Esophagus (tissue), 2 donors: Measurements from ENCODE around the gene EPN2. TPM values are rescaled to one million over a fixed set of nuclear protein-coding genes. Genes with fewer than 3 reads are reported as not detected.
"Not testable (repeated sequence)": the region's sequence is repeated elsewhere in the genome, so short reads cannot be mapped to it uniquely, and the experiment has no call there.

Source experiments
- H3K27ac ChIP-seq, 2 donors: one replicate each; pipeline ENCODE4 v1.5.1; 2013; ENCODE audit warnings: low read depth in 2 of 2, mild to moderate bottlenecking in 2 of 2, inconsistent platforms in 1 of 2, low read length in 1 of 2, moderate library complexity in 1 of 2
- H3K27me3 ChIP-seq, 2 donors: one replicate each; pipeline ENCODE4 v1.6.1; 2013; ENCODE audit warnings: low read length in 2 of 2, control low read depth in 1 of 2, mild to moderate bottlenecking in 1 of 2; ENCODE audit not compliant: insufficient read depth in 2 of 2, control insufficient read depth in 1 of 2
- H3K36me3 ChIP-seq, 2 donors: one replicate each; pipeline ENCODE4 v1.6.1; 2013; ENCODE audit warnings: low read length in 1 of 2; ENCODE audit not compliant: control insufficient read depth in 2 of 2, insufficient read depth in 2 of 2
- H3K4me1 ChIP-seq, 2 donors: one replicate each; pipeline ENCODE4 v1.6.1; 2013; ENCODE audit warnings: low read length in 1 of 2; ENCODE audit not compliant: control insufficient read depth in 2 of 2, insufficient read depth in 2 of 2
- H3K4me3 ChIP-seq, 2 donors: one replicate each; pipeline ENCODE4 v1.5.1; 2013; ENCODE audit warnings: low read length in 2 of 2, mild to moderate bottlenecking in 2 of 2, low read depth in 1 of 2, moderate library complexity in 1 of 2
- H3K9me3 ChIP-seq, 2 donors: one replicate each; pipeline ENCODE4 v1.6.1; 2013; ENCODE audit warnings: mild to moderate bottlenecking in 2 of 2, low read depth in 1 of 2, low read length in 1 of 2, moderate library complexity in 1 of 2; ENCODE audit not compliant: control insufficient read depth in 2 of 2, insufficient read depth in 1 of 2
- WGBS, 2 donors: extraction: QIAGEN DNeasy Blood & Tissue Kit; methylation state at CpG; one replicate each; pipeline ENCODE4 v1.1.7; 2013; 5-methylcytosine and 5-hydroxymethylcytosine counted together
- polyA plus RNA-seq, 2 donors: library from polyadenylated mRNA; stranded (reverse); fragments of 200-250 nt; gene quantifications; one replicate each; pipeline ENCODE4 v1.2.3, GENCODE V29; 2013
- donor health status: healthy with polysubstance abuse.
- donor health status: Bipolar disorder and iron deficiency.

EPN2 gene
- polyA plus RNA-seq, 2 donors = 27.9 to 44.7 TPM

- Histone ChIP-seq H3K27ac (no peak overlapping the region), H3K4me1 (peaks cover 11% of the 10 kb centered on the region in 2 donors), H3K9me3 (no peaks in the 10 kb centered on the region), H3K27me3 (no peaks in the 10 kb centered on the region), H3K36me3 (peaks cover 0 to 17% of the 10 kb centered on the region in 2 donors), H3K4me3 (no peak overlapping the region)
- WGBS, 2 donors = 67 to 76% methylated on average over 10 of the region's 10 CpGs
Measured at GRCh38 chr17:19271780-19272357, 34.7 kb downstream of the EPN2 start.

- no peak overlapping the region for H3K27ac ChIP-seq
- peaks cover 0 to 17% of the 10 kb centered on the region in 2 donors for H3K36me3 ChIP-seq
- H3K4me3 ChIP-seq = no peak overlapping the region
- 78% methylated on average over 7 of the region's 7 CpGs for WGBS, 2 donors
- no peaks in the 10 kb centered on the region for H3K27me3 ChIP-seq
- no peaks in the 10 kb centered on the region for H3K9me3 ChIP-seq
- H3K4me1 ChIP-seq = peaks cover 9 to 11% of the 10 kb centered on the region in 2 donors
Measured at GRCh38 chr17:19273731-19274130, 36.6 kb downstream of the EPN2 start.

- WGBS, 2 donors = 87 to 88% methylated on average over 3 of the region's 3 CpGs
- peaks cover 7 to 11% of the 10 kb centered on the region in 2 donors for H3K4me1 ChIP-seq
- no peak overlapping the region for H3K4me3 ChIP-seq
- peaks cover 0 to 17% of the 10 kb centered on the region in 2 donors for H3K36me3 ChIP-seq
- H3K27me3 ChIP-seq = no peaks in the 10 kb centered on the region
- no peaks in the 10 kb centered on the region for H3K9me3 ChIP-seq
- no peak overlapping the region for H3K27ac ChIP-seq
Measured at GRCh38 chr17:19274893-19275292, 37.7 kb downstream of the EPN2 start.

GRCh38 chr17:19275457-19276127 is 38.4 kb downstream of the EPN2 start:
- no peaks in the 10 kb centered on the region for H3K27me3 ChIP-seq
- WGBS, 2 donors = 88 to 93% methylated on average over 3 of the region's 3 CpGs
- H3K36me3 ChIP-seq = peaks cover 0 to 17% of the 10 kb centered on the region in 2 donors
- no peaks in the 10 kb centered on the region for H3K9me3 ChIP-seq
- H3K4me3 ChIP-seq = no peak overlapping the region
- peaks cover 6 to 7% of the 10 kb centered on the region in 2 donors for H3K4me1 ChIP-seq
- H3K27ac ChIP-seq = no peak overlapping the region

GRCh38 chr17:19278284-19278683 is 41.1 kb downstream of the EPN2 start:
- H3K9me3 ChIP-seq, H3K4me3 ChIP-seq, H3K27ac ChIP-seq, H3K27me3 ChIP-seq, H3K4me1 ChIP-seq: not testable (repeated sequence)
- 90% methylated on average over 4 of the region's 4 CpGs for WGBS, 2 donors
- H3K36me3 ChIP-seq = peaks cover 3 to 18% of the 10 kb centered on the region in 2 donors

GRCh38 chr17:19278729-19279128 is 41.6 kb downstream of the EPN2 start:
- H3K27me3 ChIP-seq = no peaks in the 10 kb centered on the region
- H3K4me1 ChIP-seq = peaks cover 0 to 10% of the 10 kb centered on the region in 2 donors
- no peaks in the 10 kb centered on the region for H3K9me3 ChIP-seq
- H3K36me3 ChIP-seq = peaks cover 3 to 21% of the 10 kb centered on the region in 2 donors
- H3K27ac ChIP-seq = no peak overlapping the region
- WGBS, 2 donors = 95 to 96% methylated on average over 6 of the region's 6 CpGs
- no peak overlapping the region for H3K4me3 ChIP-seq

GRCh38 chr17:19281161-19281560 is 44.0 kb downstream of the EPN2 start:
- peaks cover 3 to 22% of the 10 kb centered on the region in 2 donors for H3K36me3 ChIP-seq
- no peaks in the 10 kb centered on the region for H3K9me3 ChIP-seq
- peaks cover 6 to 19% of the 10 kb centered on the region in 2 donors for H3K4me1 ChIP-seq
- no peak overlapping the region for H3K27ac ChIP-seq
- WGBS, 2 donors = 39 to 61% methylated on average over 3 of the region's 3 CpGs
- H3K27me3 ChIP-seq = no peaks in the 10 kb centered on the region
- no peak overlapping the region for H3K4me3 ChIP-seq

GRCh38 chr17:19284005-19284959 is 47.1 kb downstream of the EPN2 start:
- Histone ChIP-seq H3K27ac (peak overlapping the region; percentile 82 to 87), H3K36me3 (peaks cover 7 to 37% of the 10 kb centered on the region in 2 donors), H3K9me3 (no peaks in the 10 kb centered on the region), H3K4me3 (no peak overlapping the region), H3K27me3 (no peaks in the 10 kb centered on the region), H3K4me1 (peaks cover 6 to 24% of the 10 kb centered on the region in 2 donors)
- 58 to 60% methylated on average over 3 of the region's 3 CpGs for WGBS, 2 donors

GRCh38 chr17:19285213-19285900 is 48.2 kb downstream of the EPN2 start:
- 89 to 90% methylated on average over 21 of the region's 21 CpGs for WGBS, 2 donors
- Histone ChIP-seq H3K36me3 (peaks cover 7 to 39% of the 10 kb centered on the region in 2 donors), H3K4me3 (no peak overlapping the region), H3K9me3 (no peaks in the 10 kb centered on the region), H3K4me1 (peaks cover 6 to 29% of the 10 kb centered on the region in 2 donors), H3K27me3 (no peaks in the 10 kb centered on the region), H3K27ac (peak overlapping the region; percentile 35 to 42)
